Hematopoietic multipotent progenitor cell treated with erythropoietin and hydrocortisone succinate and interleukin-3 and kit ligand, for 4 days (in vitro differentiated cells): Measurements from ENCODE around the gene KIAA0825.
"Not testable (repeated sequence)": the region's sequence is repeated elsewhere in the genome, so short reads cannot be mapped to it uniquely, and the experiment has no call there.

Experiments
- DNase-seq: peaks from one replicate; pipeline ENCODE4 v3.0.0-alpha.2; 2015

KIAA0825 gene

DNA sequence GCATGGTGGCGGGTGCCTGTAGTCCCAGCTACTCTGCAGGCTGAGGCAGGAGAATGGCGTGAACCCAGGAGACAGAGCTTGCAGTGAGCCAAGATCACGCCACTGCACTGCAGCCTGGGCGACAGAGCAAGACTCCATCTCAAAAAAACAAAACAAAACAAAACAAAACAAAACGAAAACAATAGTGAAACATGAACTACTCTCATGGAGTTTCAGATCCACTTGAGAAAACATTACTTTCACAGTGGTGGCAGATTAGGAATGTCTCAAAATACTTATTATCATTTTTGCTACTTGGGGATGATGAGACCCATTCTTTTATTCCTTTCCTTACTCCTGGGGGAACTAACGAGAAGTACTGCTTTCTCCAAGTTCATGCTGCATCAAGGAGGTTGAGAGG lies 448.2 kb downstream of the KIAA0825 start:
- DNase-seq, result not testable (repeated sequence)

DNA sequence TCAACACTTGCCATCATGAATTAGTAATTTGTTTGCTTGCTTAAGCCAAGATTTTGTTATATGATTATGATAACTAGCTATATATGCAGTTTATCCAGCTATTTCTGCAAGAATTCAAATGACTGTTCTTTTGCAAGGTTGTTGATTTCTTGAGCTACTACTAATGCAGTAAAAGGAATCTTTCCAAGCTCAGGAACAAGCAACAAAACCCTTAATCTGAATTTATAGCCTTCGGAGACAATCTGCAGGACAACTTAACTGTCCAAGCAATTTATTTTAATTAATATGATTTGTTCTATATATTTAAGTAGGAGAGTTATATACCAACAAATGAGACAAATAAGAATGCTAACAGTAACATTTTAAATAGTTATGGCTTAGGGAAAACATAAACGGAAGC lies 450.3 kb downstream of the KIAA0825 start:
- DNase-seq, result no peak

DNA sequence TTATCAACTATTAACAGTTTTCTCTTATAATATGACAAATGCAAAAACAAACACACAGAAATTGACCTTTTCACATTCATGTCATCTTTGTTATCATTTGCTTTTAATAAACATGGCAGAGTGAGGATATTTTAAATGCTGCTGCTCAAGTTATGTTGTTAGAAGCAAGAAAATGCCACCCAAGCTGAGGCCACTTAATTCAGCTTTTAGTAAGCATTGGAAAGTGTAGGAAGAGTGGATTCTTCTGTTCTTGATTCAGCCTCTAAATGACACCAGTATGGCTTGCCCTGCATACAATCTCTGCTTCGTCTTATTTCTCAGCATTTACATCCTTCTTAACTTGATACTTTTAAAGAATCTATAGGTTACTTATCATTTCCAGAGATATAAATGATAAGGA lies 456.6 kb downstream of the KIAA0825 start:
- no peak for DNase-seq

DNA sequence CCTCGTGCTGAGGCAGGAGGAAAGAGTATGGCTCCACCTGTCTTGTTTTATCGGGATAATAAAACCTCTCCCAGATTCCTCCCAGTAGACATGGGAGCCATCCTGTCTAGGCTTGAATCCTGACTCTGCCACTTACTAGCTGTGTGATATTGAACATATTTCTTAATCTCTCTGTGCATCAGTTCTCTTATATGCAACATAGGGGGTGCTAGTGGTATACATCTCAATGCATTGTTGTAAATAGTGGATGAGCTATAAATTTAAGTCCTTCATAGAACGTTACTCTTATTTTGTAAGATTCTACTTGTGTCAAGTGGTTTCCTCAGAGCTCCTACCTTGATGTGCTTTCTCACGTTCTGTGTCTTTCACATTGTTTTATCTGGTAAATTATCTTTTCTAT lies 459.3 kb downstream of the KIAA0825 start:
- DNase-seq, result peak; percentile 9

DNA sequence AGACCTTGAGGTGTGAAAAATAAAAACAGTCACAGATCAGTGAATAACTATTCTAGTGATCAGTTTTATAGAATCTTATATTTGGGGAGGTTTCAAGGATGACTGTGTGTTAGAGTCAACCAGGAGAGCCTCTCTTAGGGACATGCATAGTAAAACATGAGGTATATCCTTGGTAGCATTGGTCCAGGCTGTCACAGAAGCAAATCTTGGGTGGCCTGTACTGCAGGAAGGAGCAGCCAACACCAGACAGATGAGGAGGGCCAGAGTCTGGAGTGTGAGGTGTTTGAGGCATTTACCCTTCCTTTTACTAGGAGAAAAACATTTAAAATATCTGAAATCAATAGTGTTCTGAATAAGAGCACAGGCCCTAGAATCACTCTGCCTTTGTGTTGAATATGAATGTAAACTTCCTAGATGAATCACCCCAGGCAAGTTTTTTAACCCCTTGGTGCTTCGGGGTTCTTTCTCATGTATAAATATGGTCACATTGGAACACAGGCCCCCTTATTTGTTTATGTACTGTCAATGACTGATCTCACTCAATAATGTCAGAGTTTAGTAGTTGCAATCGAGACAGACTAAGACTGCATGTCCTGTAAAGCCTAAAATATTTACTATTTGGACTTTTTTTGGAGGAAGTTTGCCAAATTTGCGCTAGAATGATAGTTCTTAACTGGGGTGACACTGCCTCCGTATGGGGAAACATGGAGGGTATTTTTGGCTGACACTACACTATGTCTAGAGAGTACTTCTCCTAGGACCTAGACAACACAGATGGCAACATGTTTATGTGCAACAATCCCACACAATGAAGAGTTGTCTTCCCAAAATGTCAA lies 460.5 kb downstream of the KIAA0825 start:
- no peak for DNase-seq

DNA sequence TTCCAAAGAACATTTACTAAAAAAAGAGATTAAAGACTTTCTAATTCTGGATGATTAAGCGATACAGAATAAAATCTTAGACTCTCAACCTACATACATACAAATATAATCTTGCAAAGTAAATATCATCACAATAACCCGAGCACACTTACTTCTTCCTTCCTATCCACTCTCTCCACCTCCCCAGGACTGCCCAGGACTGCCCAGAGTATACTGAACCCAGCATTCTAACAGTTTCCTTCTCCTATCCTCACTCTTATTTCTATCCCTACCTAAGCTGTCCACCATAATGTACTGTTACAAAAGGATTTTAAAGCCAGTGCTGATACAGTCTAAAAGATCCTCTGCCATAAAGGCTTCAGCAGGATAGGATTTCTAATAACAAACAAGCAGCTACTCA lies 463.7 kb downstream of the KIAA0825 start:
- no peak for DNase-seq

DNA sequence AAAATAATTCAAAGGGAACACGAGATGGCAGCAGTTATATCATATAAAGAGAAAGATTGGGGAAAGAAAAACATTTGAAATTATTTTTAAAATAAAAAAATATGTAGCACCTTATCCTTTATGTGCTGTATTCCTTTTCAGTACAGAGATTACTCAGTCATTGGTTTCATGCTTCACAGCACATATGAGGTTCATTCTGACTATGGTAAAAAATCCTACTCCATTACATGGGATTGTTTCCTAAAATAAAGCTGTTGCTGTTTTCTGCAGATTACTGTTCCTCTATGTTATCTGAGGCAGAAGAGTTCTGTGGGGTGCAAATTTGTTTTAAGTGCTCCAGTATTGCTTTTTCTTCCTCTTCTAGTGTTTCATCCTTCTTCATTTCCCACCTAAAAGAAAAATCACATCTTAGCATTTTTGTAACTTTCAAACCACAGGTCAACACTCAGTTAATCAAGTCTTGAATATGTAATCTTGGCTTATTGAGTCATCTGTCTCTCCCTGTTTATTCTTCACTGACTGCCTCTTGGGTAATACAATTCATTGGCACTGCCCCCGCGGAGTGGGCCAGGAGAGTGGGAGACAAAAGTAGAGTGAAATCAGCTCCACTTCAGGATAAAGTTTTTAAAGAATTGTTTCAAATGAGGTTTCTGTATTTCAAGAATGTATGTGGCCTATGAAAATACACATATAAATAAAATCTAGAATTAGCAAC lies 464.5 kb downstream of the KIAA0825 start:
- no peak for DNase-seq

DNA sequence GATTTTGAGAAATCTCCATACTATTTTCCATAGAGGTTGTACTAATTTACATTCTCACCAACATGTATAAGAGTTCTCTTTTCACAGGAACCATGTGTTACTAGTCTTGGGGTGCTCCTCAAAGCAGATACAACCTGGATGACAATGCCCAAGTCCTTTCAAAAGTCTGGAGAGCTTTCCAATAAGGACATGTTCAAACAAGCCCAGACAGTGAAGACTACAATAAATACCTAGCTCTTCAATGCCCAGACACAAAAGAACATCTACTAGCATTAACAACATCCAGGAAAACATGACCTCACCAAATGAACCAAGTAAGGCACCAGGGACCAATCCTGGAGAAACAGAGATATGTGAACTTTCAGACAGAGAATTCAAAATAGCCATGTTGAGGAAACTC lies 474.8 kb downstream of the KIAA0825 start:
- not testable (repeated sequence) for DNase-seq

DNA sequence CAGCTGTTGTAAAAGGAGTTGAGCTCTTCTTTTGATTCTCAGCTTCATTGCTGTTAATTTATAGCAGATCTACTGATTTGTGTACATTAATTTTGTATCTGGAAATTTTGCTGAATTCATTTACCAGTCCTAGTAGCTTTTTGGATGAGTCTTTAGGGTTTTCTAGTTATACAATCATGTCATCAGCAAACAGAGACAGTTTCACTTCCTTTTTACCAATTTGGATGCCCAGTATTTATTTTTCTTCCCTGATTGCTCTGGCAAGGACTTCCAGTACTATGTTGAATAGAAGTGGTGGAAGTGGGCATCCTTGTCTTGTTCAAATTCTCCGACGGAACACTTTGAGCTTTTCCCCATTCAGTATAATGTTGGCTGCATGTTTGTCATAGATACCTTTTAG lies 478.1 kb downstream of the KIAA0825 start:
- no peak for DNase-seq

DNA sequence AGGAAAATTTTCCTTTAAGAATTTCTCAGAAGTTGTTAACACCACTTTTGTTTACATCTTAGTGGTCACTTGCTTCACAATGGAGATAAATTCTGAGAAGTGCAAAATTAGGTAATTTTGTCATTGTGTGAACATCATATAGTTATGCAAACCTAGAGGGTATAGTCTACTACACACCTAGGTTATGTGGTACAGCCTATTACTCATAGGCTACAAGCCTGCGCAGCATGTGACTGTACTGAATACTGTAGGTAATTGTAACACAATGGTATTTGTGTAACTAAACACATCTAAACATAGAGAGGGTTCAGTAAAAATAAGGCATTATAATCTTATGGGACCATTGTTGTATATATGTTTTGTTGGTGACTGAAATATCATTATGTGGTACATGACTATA lies 488.3 kb downstream of the KIAA0825 start:
- DNase-seq, result no peak

DNA sequence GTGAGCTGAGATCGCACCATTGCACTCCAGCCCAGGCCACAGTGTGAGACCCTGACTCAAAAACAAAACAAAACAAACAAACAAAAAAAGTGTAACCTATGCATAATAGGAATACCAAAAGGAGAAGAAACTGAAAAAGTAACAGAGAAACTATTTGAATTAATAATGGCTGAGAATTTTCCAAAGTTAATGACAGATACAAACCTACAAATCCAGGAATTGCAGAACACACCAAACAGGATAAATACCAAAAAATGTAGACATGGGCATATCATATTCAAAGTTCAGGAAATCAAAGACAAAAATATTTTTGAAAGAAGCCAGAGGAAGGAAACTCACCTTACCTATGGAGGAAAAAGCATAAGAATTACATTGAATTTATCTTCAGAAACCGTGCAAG lies 493.3 kb downstream of the KIAA0825 start:
- DNase-seq, result no peak

DNA sequence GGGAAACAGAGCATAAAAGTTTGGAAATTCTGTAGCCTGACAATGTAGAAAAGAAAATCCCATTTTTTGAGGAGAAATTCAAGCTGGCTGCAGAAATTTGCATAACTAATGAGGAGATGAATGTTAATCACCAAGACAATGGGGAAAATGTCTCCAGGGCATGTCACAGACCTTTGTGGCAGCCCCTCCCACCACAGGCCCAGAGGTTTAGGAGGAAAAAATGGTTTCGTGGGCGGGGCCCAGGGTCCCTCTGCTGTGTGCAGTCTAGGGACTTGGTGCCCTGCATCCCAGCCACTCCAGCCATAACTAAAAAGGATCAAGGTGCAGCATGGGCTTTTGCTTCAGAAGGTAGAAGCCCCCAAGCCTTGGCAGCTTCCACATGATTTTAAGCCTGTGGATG lies 502.1 kb downstream of the KIAA0825 start:
- not testable (repeated sequence) for DNase-seq

DNA sequence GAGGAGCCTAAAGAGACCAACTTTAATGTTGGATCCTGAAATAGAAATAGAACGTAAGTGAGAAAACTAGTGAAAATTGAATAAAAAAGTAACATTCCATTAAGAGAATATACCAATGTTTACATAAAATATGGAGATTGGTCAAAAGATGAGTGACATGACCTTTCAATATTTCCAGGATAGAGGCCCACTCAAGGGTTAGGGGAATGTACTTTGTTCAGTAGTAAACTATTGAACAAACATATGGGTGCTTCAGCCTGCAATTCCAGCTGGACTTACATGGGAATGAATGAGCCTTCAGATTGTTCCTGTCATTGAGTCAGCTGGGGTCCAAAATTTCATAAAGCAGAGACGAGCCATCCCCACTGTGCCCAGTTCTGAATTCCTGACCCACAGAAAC lies 505.3 kb downstream of the KIAA0825 start:
- DNase-seq, result no peak

DNA sequence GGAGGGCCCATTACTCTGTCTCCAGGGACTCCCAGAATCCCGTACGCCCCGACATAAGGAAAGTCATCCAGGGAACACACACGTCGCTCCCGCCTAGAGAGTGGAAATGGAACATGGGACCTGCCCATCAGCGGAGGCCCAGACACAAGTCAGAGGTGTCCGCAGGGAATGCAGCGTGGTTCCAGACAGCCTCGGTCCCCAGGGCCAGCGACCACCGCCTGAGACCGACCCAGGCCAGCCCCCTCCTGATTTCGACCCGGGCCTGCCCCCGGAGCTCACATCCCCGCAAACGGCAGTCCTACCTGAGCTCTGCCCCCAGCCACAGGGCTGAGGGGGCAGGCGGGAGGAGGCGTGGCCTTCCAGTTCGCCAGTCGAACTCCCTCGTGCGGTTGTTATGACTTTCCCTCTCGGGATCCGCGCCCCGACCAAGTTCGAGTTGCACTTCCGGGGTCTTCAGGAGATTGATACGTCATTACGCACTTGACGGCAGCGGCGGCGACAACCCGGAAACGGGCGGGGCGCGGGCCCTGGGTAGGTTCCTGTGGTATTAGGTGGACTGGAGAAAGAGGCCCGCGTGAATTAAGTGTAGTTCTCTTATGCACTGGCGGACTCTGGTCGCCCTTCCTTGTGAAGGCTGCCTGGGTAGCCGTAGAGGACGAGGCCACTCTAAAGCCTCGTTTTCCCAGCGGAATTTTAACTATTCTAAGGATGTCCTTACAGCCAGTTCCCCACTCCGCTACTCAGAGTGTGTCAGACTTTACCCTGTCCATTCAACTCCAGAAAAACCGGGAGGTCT lies 507.0 kb downstream of the KIAA0825 start:
- DNase-seq, result peak; percentile 98

DNA sequence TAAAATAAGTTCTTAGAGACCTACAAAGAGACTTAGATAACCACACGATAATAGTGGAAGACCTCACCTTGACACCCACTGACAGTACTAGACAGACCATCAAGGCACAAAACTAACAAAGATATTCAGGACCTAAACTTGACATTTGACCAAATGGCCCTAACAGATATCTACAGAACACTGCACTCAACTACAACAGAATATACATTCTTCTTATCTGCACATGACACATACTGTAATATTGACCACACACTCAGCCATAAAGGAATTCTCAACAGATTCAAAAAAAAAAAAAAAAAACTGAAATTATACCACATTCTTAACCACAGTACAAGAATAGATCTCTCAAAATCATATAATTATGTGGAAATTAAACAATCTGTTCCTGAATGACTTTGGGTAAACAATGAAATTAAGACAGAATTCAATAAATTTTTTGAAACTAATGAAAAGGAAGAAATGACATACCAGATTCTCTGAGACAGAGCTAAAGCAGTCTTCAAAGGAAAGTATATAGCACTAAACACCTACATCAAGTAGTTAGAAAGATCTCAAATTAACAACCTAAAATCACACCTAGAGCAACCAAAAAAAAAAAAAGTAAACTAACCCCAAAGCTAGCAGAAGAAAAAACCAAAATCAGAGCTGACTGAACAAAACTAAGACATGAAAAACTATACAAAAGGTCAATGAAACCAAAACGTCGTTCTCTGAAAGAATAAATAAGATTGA lies 514.7 kb downstream of the KIAA0825 start:
- DNase-seq, result peak; percentile 76
